Heart left ventricle (tissue), 16 donors: ENCODE results near the gene DNM3. TPM values are rescaled to one million over a fixed set of nuclear protein-coding genes. Genes with fewer than 3 reads are reported as not detected.

Experiments used
- ATAC-seq, 4 donors: fragments of 200-7000 bp; cut with Tn5 transposase; one replicate each; pipeline ENCODE4 v1.9.1; 2020 to 2022; ENCODE audit warnings: moderate library complexity in 4 of 4, mild to moderate bottlenecking in 3 of 4, moderate number of reproducible peaks in 1 of 4
- DNase-seq, 5 donors: peaks; one replicate each; pipeline ENCODE4 v3.0.0-alpha.2; 2020
- H3K27ac ChIP-seq, 12 donors: fragments of 200-600 bp; sonication (generic) in 4 of 12; one replicate each; pipeline versions ENCODE4 v1.5.0 to v1.8.0; 2016 to 2022; ENCODE audit warnings: mild to moderate bottlenecking in 2 of 12
- H3K27me3 ChIP-seq, 9 donors: fragments of 200-600 bp; sonication (generic) in 2 of 9; one replicate each; pipeline versions ENCODE4 v1.5.1 to v1.8.0; 2016 to 2022; ENCODE audit warnings: mild to moderate bottlenecking in 3 of 9
- H3K36me3 ChIP-seq, 9 donors: fragments of 200-600 bp; sonication (generic) in 2 of 9; one replicate each; pipeline versions ENCODE4 v1.5.0 to v1.8.0; 2018 to 2022; ENCODE audit warnings: mild to moderate bottlenecking in 2 of 9
- H3K4me1 ChIP-seq, 12 donors: fragments of 200-600 bp; sonication (generic) in 4 of 12; one replicate each; pipeline versions ENCODE4 v1.5.0 to v1.8.0; 2016 to 2022; ENCODE audit warnings: mild to moderate bottlenecking in 3 of 12
- H3K4me3 ChIP-seq, 12 donors: fragments of 200-600 bp; sonication (generic) in 4 of 12; one replicate each; pipeline versions ENCODE4 v1.5.0 to v1.8.0; 2017 to 2022; ENCODE audit warnings: mild to moderate bottlenecking in 9 of 12, moderate library complexity in 4 of 12
- H3K9me3 ChIP-seq, 12 donors: fragments of 200-600 bp; sonication (generic) in 4 of 12; one replicate each; pipeline versions ENCODE4 v1.5.0 to v1.8.0; 2016 to 2022; ENCODE audit warnings: mild to moderate bottlenecking in 1 of 12
- CTCF ChIP-seq, 12 donors: fragments of 200-600 bp; sonication (generic) in 4 of 12; IDR thresholded peaks; one replicate each; pipeline versions ENCODE4 v1.5.0 to v1.8.0; 2018 to 2022; ENCODE audit warnings: antibody characterized with exemption in 12 of 12, mild to moderate bottlenecking in 5 of 12
- POLR2A ChIP-seq, 2 donors: fragments of 450-650 bp; IDR thresholded peaks; one replicate each; pipeline ENCODE4 v1.6.1; 2017; ENCODE audit warnings: antibody characterized with exemption in 2 of 2, mild to moderate bottlenecking in 2 of 2, moderate library complexity in 2 of 2
- WGBS, 4 donors: extraction: QIAGEN DNeasy Blood & Tissue Kit in 2 of 4; methylation state at CpG; one replicate each; pipeline versions ENCODE4 v1.1.5 to v1.1.7; 2013 to 2018; 5-methylcytosine and 5-hydroxymethylcytosine counted together
- intact Hi-C, 10 donors: fragments of 100-400 bp; cut with DNase I; formaldehyde crosslinking; loops; one replicate each; pipeline versions ENCODE4 v1.11.1 to v1.14.2; 2022
- polyA plus RNA-seq, 2 donors: library from polyadenylated mRNA; stranded (reverse); fragments of 200-250 nt; gene quantifications; one replicate each; pipeline ENCODE4 v1.2.3, GENCODE V29; 2013
- total RNA-seq, 9 donors: library from RNA; depleted of rRNA in 2 of 9; stranded (reverse); fragments of >200 nt in 2 of 9; fragmentation: NEBNext Ultra II Directional in 3 of 9; extraction: Animal tissue kit (Norgen Biotek cat#: 25700) in 3 of 9; gene quantifications; one replicate each; pipeline versions ENCODE4 v1.1.0 to v1.2.4, GENCODE V29; 2016 to 2023
- donor health status: ischemic (EF 13 %, LVEDD 7.1; RV severe dilation, severe dysfunction).
- donor health status: healthy with polysubstance abuse.
- donor health status: DM: no; HTN: yes; CAD: no.
- donor health status: DM: no; HTN: no; CAD: no.
- donor health status: ischemic (EF 25% LVEDD 6.9; RV normal size, moderate dysfunction).
- donor health status: ischemic (EF 25% LVEDD 5.7; RV mildly dilated, moderate dysfunction).
- donor health status: healthy.
- donor health status: DM: yes; HTN: yes; CAD: no.
- donor health status: ischemic (EF 35%, LVEDD 5.7; RV mildly dilated, moderate dysfunction).
- donor health status: nonischemic (EF 11% LVEDD 7.7; RV severe dilation, severe dysfunction).
- donor health status: DM: yes; HTN: yes; CAD: no.
- donor health status: PGD.
- donor health status: ischemic (EF 29% LVEDD 5.4; RV normal size, mild dysfunction).
- donor health status: nonischemic (EF 23%, LVEDD 6.1; RV moderate dilation, normal function).

Gene DNM3
- total and polyA plus RNA-seq, 11 donors, result 0.44 to 3.9 (median 1.9) TPM

GRCh38 chr1:172401892-172402291 lies 560.6 kb downstream of the DNM3 start:
- Histone ChIP-seq H3K36me3 (no peaks in the 10 kb centered on the region), H3K27ac (no peak overlapping the region), H3K9me3 (no peaks in the 10 kb centered on the region), H3K4me3 (no peak overlapping the region), H3K4me1 (peaks cover 0 to 51% (median 26%) of the 10 kb centered on the region in 12 donors), H3K27me3 (no peaks in the 10 kb centered on the region)
- DNase-seq (peak in 1 of 5 donors; percentile 13), ATAC-seq (no peak)
- 77 to 89% (median 84%) methylated on average over 5 of the region's 5 CpGs for WGBS, 4 donors
- intact Hi-C loops, result loop anchor here in 7 of 10 donors (2.0 to 5.0 kb wide), 7 partner anchors 270 to 400 kb away; no protein-coding TSS in a partner anchor
- TF ChIP-seq POLR2A (IDR thresholded peaks at IDR 0.05) (no peak), CTCF (IDR thresholded peaks at IDR 0.05) (peak in 1 of 12 donors; percentile 14)

GRCh38 chr1:172402878-172403569 lies 561.7 kb downstream of the DNM3 start:
- intact Hi-C loops, result loop anchor here in 5 of 10 donors (5.0 kb wide), 4 partner anchors 271 to 401 kb away; no protein-coding TSS in a partner anchor
- no peak for TF ChIP-seq CTCF (IDR thresholded peaks at IDR 0.05)
- no peak for TF ChIP-seq POLR2A (IDR thresholded peaks at IDR 0.05)
- Histone ChIP-seq H3K36me3 (no peaks in the 10 kb centered on the region), H3K9me3 (no peaks in the 10 kb centered on the region), H3K4me3 (no peak overlapping the region), H3K4me1 (peaks cover 0 to 41% (median 15%) of the 10 kb centered on the region in 12 donors), H3K27me3 (no peaks in the 10 kb centered on the region), H3K27ac (no peak overlapping the region)
- DNase-seq, result no peak
- 82 to 91% (median 86%) methylated on average over 1 of the region's 1 CpG for WGBS, 4 donors
- no peak for ATAC-seq

GRCh38 chr1:172404121-172404520 lies 562.8 kb downstream of the DNM3 start:
- no peak for DNase-seq
- intact Hi-C loops, result loop anchor here in 5 of 10 donors (5.0 kb wide), 4 partner anchors 272 to 402 kb away; no protein-coding TSS in a partner anchor

More at GRCh38 chr1:172404121-172404520, 562.8 kb downstream of the DNM3 start:
- TF ChIP-seq POLR2A (IDR thresholded peaks at IDR 0.05) (no peak), CTCF (IDR thresholded peaks at IDR 0.05) (no peak)
- no peak for ATAC-seq
- no peak overlapping the region for H3K27ac ChIP-seq
- H3K36me3 ChIP-seq, result no peaks in the 10 kb centered on the region
- peaks cover 0 to 30% (median 8%) of the 10 kb centered on the region in 12 donors for H3K4me1 ChIP-seq
- no peaks in the 10 kb centered on the region for H3K9me3 ChIP-seq
- H3K27me3 ChIP-seq, result no peaks in the 10 kb centered on the region
- no peak overlapping the region for H3K4me3 ChIP-seq
